ENCODE measurements around the gene ART1.

The ART1 gene

DNA sequence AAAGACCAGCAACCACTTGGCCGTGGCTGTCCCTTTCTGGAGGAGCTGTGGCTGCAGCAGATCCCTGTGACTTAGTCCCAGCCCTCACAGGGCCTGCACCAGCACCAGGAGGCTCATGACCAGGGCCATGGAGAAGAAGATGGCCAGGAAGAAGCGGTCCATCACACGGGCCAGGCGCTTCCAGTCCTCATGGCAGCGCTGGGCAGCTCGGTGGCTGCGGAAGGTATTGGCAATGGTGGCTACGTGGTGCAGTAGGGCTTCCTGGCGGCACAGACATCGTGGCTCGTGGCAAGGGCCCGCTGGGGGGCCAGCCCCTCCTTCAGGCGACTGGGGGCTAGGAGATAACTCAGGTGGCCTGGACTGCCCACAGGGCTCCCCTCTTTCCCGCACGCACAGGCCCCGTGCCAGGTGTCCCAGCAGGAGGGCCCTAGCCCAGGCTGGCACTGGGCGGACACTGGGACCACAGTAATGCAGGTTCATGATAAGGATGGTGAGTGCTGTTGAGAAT, 21.1 kb downstream of the ART1 start:
- no peak for DNase-seq

DNA sequence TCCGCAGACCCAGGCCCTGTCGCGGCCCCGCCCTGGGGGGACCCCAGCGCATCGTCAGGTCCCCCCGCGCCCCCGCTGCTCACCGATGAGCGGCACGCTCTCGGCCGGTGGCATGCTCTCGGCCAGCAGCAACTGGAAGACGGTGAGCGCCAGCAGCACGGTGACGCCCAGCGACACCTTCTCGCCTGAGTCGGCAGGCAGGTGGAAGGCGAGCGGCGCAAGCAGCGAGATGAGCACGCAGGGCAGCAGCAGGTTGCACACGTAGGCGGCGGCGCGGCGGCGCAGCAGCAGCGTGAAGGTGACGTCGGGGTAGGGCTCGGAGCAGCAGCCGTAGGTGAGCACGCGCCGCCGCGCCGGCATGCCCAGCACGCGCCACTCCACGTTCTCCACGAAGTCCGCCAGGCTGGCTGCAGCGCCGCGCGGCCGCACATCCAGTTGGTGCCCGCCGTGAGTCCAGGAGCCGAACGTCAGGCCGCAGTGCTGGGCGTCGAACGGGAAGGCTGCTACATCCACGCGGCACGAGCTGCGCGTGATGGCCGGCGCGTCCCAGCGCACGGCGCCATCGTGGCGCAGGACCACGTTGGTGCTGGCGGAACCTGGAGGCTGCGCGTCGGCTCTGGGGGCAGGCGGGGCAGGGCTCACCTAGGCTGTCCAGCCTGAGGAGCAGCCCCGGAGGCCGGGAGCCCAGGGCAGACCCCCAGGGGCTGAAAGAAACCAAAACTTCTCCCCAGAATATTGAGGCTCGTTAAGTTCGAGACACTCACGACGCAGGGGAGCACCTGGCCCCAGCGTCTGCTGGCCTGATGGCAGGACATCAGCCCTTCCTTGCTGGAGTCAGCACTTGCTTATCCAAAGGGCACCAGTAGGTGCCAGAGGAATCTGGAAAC, 22.5 kb downstream of the ART1 start:
- DNase-seq (no peak), ATAC-seq (no peak)

More for the DNA sequence above, 21.1 kb downstream of the ART1 start:
- no peak for ATAC-seq

DNA sequence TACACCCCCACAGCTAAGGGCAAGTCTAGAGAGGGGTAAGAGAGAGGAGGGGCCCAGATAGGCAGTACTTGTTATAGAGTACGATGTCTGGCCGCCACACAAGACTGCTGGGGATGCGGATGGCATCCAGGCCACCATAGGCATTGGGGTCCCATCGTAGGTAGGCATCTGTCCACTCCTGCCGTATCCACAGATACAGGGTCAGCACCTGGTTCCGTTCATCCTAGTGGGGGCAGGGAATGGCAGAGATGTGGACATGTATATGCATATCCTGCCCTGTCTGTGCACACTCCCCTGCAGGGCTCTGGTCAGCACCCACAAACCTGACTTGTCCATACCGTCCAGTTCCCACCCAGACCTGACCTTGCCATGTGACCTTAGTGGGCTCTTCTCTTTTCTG, 24.2 kb downstream of the ART1 start:
- DNase-seq, result no peak
- ATAC-seq, result no peak

DNA sequence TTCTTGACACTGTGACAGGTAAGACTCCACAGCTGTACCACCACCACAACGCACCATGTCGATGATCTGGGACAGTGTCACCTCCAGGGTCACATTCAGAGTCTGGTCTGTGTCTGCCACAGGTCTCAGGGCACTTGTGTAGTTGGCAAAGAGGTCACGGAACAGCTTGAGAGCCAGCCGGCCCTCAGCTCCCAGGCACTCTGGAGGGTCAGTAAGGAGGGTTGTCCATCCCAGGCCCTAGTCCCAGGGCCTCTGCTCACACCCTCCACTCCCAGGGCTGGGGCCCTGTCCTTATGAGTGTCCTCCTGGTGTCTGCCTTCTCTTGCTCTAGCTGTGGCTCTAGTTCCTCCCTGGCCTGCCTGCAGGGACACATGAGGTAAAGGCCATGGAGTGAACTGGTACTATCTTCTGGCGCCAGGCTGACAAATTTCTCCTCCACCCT, 24.8 kb downstream of the ART1 start:
- ATAC-seq (no peak), DNase-seq (no peak)

DNA sequence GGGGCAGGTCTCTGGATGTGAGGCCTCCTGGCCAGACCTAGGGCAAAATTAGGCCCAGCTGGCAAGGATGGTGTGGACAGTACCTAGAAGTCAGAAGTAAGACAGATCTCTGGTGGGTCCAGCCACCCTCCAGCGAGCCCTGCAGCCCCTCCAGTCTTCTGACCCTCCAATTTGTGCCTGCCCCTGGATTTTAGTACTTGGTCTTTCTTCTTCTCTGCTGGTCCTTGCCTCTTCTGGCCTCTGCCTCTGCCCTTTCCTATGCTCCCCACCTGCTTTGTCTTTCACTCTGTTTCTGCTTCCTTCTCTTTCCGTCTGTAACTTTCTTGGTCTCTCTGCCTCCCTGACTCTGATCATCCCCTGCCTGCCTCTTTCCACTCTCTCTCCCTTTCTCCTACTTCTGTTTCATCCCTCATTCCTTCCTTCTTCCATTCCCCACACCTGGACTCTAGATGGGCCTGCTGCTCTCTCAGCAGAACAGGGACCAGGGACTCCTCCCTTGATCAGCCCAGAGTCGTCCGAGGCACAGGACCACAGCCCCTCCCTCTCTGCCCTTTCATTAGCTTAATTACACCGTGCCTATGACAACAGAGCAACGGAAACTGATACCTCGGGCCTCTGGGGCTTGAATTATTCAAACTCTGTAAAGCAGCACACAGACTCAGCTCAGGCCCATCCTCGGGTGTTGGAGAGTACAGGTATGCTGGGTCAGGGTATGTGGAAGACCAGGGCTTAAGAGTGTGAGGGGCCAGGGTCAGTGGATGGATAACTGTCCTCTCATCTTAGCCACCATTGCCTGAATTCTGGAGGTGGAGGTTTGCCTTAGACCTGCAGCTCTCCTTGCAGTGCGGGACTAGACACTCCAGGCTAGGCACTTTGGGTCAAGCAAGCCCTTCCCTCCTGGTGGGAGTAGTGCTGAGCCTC, 26.7 kb downstream of the ART1 start, which contains the start of gene CHRNA10:
Gene CHRNA10, minus strand, starts transcription at position 51 of the 921 bp plus-strand sequence. CDS start 72 bp downstream, outside the sequence.
- no peak for ATAC-seq
- no peak for DNase-seq

DNA sequence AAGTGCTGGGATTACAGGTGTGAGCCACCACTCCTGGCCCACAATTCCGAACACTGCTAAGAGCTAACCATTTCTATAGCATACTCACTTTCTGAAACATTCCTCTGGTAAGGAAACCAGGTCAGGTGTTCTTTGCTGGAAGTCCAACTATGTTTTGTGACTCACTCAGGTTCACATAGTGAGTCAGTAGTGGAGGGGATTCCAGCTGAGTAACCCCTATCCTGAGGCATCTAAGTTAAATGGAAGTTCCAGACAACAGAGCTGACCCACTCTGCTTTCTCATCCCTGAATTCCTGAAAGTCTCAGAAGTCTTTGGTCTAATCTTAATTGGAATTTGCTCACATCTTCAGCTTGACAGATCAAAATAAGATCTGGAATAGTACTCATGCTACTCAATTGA, 29.3 kb downstream of the ART1 start:
- ATAC-seq, result no peak
- no peak for DNase-seq

DNA sequence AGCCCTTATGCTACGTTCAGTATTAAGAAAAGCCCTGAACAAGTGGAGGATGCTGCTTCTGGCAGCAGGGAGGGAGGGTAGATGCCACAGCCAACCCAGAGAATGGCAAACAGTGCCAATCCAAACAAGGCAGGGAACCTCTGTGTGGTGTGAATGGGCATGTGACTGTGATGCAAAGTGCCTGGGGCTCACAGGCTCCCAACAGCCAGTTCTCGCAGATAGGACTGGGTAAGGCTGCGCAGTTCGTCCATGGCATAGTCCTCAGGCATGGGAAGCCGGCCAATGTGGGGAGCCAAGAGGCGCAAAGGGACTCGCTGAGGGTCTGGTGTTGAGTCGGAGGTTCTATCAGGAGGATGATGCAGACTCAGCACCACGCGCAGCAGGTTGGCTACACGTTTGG, 31.0 kb downstream of the ART1 start:
- DNase-seq (no peak), ATAC-seq (no peak)

DNA sequence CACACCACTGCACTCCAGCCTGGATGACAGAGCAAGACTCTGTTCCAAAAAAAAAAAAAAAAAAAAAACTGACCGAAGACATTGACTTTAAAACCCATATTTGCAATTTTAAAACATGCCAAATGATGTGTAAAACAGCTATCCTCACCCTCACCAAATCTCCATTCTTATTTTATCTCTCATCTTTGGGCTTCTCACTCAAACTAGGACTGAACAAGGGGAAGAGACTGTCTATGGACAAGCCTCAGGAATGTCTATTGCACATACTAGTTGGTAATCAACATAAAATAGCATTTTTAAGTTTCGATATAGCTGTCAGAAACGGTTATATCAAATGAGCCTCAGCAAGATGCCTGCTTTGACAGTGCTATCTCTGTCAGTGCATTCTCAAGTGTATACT, 34.1 kb downstream of the ART1 start:
- ATAC-seq, result no peak
- no peak for DNase-seq

DNA sequence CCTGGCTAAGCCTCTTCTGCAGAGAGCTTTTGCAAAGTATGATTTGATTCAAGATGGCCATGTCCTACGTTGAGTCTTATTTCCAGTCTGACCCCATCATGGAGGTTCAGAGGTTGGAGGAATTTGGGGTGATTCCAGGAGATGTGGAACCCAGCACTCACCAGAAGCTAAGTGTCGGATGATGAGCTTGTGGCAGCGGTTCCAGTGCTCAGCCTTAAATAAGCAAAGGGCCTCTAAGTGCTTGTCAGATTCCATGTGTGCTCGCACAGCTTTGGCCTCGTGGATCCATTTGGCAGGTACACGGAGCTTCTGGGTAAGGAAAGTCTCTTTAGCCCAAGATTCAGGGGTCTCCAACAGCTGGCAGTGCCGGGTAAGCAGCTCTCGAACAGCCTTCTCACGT, 38.1 kb downstream of the ART1 start:
- DNase-seq (no peak), ATAC-seq (no peak)

DNA sequence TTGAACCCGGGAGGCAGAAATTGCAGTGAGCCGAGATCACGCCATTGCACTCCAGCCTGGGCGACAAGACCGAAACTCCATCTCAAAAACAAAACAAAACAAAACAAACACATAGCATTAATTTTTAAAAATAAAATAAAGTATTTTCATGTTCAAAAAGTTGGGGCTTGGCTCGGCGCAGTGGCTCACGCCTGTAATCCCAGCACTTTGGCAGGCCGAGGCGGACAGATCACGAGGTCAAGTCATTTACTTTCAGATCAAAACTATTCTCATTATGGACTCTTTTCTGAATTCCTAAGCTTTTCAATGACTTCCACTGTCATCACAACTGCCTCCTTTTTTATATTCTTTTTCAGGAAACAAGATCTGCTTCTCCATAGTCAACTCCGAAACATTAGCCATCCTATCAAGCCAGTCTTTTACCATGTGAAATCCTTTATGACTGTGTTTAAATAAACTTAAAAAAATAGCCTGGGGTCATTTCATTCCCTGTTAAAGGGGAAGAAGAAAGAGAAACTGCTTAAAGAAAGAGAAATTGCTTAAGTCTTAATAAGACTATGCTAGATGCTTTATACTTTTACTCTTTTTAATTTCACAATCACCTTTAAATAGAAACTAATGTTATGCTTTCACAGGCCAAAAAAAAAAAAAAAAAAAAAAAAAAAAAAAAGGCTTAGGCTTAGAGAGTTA, 39.3 kb downstream of the ART1 start:
- ATAC-seq (no peak), DNase-seq (no peak)

DNA sequence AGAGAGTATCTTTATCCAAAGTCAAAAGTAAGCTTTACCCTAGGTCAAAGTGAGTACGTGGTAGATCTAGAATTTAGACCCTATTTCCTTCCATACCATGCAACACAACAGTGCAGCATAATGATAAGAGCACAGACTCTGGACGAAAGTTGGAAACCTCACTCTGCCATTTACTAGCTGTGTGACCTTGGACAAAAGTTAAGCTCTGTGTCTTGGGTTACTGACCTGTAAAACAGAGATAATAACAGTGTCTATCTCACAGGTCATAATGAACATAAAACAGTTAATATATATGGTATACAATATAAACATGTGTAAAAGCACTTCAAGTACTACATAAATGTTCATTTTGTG, 39.9 kb downstream of the ART1 start:
- no peak for DNase-seq

DNA sequence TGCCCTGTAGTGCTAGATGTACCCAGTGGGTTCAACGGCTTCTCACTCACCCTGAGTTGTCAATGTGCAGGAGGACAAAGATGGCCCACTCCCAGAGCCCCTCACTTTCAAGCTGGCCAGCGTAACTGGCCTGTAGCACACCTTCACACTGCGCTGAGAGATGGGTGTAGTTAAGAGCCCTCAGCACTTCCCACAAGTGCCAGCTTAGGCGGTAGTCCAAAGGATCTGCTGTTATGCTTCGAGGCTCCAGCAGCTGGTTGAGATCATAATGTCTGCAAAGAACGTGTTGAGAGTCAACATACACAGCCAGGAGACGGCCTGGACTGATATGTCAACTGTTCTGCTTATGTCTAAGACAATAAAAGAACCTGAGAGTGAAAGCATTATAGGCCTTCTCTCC, 41.0 kb downstream of the ART1 start:
- no peak for DNase-seq
- no peak for ATAC-seq

More for the DNA sequence above, 39.9 kb downstream of the ART1 start:
- ATAC-seq, result no peak

DNA sequence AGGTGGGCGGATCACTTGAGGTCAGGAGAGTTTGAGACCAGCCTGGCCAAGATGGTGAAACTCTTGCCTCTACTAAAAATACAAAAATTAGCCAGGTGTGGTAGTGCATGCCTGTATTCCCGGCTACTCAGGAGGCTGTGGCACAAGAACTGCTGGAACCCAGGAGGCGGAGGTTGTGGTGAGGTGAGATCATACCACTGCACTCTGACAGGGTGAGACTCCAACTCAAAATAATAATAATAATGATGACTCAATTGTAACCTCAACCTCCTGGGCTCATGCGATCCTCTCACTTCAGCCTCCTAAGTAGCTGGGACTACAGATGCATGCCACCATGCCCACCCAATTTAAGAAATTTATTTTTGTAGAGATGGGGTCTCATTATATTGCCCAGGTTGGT, 41.8 kb downstream of the ART1 start:
- ATAC-seq (no peak), DNase-seq (no peak)

DNA sequence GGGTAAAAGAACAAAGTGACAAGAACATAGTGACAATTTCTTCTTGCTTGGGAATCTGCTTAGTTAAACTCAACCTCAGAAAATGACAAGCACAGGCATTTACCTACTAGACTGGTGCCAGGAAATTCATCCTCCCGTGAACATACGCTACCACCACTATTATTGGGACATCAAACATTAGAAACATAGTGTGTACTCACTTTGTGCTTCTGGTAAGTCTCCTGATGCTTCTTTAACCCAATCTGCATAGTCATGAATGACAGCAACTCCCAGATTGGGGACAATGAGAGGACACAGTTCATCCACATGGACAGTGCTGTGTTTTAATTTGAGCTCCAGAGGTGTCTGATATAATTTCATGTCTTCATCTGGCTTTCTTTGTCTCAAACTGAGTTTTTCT, 55.5 kb downstream of the ART1 start:
- ATAC-seq, result no peak
- no peak for DNase-seq

DNA sequence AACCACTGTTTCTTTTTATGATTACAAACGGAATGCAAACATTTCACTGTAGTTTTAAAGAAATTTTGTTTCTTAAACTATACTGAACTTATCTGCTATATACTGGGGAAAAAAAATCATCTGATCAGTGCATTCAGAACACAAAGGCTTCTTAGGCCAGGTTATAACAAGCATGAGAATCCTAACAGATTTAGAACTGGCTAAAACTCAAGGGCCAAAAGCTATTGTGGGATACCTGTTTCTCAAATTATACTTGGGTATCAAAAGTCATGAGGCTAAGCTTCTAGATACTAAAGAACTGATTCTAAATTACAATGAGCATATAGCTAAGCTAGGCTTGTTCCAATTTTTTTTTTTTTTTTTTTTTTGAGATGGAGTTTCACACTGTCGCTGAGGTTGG, 56.0 kb downstream of the ART1 start:
- ATAC-seq (no peak), DNase-seq (no peak)

DNA sequence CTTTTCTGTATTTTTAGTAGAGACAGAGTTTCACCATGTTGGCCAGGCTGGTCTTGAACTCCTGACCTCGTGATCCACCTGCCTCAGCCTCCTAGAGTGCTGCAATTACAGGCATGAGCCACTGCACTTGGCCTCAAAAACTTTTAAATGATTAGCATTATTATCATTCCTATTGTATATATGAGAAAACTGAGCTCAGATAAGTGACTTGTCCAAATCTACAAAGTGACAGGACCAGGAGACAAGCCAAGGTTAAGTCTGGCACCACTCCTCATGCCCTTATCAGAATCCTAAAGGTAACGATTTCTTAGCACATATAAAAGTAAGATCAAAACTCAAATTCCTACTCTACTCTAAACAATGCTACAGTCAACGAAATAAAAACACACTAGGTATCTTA, 58.5 kb downstream of the ART1 start:
- ATAC-seq, result no peak

DNA sequence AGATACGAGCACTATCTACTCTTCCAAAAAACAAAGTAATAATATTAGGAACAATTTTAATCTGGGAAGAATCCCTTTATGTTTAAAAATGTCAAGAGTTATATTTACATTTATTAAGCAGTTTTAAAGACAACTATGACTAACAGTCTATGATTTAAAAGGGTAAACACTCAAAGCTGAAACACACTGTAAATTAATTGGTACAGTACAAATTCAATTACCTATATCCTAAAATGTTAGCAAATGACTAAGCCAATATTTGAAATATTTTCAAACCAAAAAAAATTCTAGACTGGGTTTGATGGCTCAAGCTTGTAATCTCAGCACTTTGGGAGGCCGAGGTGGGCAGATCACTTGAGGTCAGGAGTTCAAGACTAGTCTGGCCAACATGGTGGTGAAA, 62.2 kb downstream of the ART1 start:
- no peak for DNase-seq
- no peak for ATAC-seq

More for the DNA sequence above, 58.5 kb downstream of the ART1 start:
- DNase-seq, result no peak

DNA sequence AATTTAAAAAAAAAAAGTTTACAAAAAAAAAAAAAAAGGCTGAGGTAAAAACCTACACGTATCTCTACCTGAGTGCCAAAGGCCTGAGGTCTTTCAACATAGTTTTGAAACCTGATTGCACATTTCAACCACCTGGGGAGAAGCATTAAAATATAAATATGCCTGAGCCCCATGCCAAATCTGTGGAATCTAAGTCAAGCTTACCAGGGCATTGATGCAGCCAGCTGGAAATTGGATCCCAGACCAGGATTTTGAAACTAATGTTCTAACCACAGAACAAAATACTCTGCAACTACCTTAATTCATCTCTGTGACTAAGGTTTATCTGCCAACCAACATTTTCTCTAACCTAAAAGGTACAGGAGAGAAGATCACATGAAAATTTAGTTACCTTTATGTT, 65.0 kb downstream of the ART1 start:
- DNase-seq (no peak), ATAC-seq (no peak)

DNA sequence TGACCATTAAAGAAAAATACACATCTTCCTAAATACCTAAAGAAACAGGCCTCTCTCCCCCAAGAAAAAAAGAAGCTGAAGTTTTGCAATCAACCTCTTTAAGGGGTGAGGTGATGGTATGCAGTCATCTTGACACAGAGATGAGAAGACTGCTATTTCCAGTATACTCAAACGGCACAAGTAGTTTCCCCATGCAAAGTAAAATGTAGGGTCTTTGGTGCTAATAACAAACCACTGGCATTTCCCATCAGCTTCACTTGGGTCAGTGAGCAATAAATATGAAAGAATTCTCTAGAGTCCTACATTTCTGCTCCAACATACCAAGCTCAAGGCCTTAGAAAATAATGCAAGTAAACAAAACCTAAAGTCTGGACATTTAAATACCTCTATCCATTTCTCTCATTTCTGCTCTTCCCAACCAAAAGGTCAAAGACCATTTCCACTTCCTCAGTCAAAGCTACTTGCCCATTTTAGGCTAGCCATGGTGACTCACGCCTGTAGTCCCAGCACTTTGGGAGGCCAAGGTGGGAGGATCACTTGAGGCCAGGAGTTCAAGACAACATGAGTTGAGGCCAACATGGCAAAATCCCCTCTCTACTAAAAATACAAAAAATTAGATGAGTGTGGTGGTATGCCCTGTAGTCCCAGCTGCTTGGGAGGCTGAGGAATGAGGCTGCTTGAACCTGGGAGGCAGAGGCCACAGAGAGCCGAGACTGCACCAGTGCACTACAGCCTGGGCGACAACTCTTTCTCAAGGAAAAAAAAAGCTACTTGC, 65.7 kb downstream of the ART1 start:
- ATAC-seq, result peak; percentile 28
- DNase-seq, result no peak

DNA sequence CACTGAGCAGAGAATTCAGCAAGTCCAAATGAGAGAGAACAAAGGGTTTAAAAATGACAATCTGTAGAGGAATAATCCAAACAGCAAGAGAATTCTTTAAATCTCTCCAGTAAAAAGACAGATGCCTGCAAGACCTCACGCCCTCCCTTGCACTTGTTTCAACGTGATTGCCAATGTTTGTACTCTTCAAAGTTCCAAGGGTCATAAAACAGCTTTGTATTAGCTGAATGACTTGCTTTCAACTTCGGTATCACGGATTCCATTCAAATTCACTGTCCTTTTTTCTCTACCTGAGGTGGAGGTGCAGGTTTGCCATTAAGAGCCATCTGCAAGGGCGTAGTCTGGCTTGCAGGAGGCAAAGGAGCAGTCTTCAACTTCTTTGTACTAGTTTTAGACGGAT, 67.3 kb downstream of the ART1 start:
- no peak for ATAC-seq
- DNase-seq, result no peak

Data from stimulated activated naive CD8-positive, alpha-beta T cell treated with anti-CD3 and anti-CD28 coated beads, Interleukin-15, Interleukin-2, amounts not matched to agents 100 U/mL and 50 U/mL, for 24 hours (primary cell).